HG02623 (cell line): ENCODE results near the gene PPM1J.
A peak's percentile ranks its signal among the peaks of the same experiment; 100 is the strongest.
"Not testable (repeated sequence)": the region's sequence is repeated elsewhere in the genome, so short reads cannot be mapped to it uniquely, and the experiment has no call there.

Experiments
- ATAC-seq: cut with Tn5 transposase; IDR thresholded peaks from one replicate; pipeline ENCODE4 v1.9.1; 2021; ENCODE audit warnings: moderate library complexity; ENCODE audit not compliant: unreplicated experiment

Gene PPM1J, protein sequence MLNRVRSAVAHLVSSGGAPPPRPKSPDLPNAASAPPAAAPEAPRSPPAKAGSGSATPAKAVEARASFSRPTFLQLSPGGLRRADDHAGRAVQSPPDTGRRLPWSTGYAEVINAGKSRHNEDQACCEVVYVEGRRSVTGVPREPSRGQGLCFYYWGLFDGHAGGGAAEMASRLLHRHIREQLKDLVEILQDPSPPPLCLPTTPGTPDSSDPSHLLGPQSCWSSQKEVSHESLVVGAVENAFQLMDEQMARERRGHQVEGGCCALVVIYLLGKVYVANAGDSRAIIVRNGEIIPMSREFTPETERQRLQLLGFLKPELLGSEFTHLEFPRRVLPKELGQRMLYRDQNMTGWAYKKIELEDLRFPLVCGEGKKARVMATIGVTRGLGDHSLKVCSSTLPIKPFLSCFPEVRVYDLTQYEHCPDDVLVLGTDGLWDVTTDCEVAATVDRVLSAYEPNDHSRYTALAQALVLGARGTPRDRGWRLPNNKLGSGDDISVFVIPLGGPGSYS

DNA sequence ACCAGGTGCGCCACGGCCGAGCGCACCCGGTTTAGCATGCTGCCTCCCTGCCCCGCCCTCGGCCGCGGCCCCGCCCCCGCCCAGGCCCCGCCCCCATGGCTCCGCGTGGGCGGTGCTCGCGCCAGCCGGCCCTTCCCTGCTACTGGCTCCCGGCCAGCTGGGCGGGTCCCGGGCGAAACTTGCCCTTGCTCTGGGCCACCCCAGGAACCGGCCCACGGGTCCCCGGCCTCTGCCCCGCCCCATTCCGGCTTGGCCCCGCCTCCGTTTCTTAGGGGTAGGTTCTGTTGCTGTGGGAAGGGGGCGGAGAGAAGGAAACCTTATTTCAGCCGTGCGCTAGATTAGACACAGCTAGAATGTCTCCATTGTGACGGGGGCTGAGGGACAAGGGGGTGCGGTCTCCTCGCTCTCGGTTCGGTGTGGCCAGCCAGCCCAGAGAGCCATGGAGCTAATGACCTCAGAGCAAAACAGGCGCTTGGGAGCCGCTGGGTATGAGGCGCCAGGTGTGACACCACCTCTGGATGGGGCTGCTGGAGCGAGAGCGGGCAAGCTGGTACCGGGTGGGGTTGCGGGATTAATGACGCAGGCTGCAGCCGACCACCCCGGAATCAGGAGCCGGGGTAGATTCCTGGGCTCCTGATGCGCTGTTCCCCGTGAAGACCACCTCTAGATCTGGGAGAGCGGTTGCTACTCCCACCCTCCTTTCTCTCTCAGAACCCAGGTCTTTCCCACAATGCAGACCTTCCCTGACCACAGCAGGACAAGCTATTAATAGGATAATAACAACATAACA lies at the start of gene PPM1J:
TSS of gene PPM1J (minus strand) at position 69 of the 790 bp plus-strand sequence. CDS start at position 38, 31 bp downstream.
- ATAC-seq: peak; percentile 77

DNA sequence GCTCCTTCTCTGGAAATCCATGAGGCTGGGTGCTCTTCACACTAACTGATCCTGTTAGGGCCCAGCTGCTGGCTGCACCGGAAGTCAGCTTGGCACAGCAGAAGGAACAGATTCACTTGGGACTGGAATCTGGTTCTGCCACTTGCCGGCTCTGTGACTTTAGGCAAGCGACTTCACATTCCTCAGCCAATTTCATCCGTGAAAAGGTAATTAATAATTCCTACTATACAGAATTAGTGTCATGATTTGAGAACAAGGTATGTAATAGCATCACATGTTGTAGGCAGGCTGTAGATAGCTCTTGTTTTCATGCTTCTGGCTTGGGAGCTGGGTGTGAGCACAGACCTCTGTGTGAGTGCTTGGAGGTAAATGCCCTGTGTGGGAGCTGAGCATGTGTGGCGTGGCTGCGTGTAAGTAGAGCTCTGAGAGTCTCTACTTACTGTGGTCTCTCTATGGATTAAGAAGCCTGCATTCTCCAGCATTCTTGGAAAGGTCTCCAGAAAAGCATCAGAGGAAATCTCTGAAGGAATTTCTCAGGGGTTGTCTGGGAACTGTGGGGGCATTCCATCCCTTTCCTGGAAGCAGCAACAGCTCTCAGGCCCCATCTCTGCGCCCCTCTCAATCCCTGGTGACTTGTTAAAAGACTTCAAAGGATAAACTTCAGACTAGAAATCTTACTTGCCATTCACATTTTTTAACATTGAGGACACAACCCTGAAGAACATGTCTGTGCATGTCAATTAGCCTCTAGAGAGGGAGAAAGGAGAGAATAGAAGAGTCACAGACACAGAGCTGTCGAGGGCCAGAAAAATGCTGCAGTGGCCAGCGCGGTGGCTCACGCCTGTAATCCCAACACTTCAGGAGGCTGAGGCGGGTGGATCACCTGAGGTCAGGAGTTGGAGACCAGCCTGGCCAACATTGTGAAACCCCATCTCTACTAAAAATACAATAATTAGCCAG lies 47.7 kb upstream of the PPM1J start:
- no peak for ATAC-seq

DNA sequence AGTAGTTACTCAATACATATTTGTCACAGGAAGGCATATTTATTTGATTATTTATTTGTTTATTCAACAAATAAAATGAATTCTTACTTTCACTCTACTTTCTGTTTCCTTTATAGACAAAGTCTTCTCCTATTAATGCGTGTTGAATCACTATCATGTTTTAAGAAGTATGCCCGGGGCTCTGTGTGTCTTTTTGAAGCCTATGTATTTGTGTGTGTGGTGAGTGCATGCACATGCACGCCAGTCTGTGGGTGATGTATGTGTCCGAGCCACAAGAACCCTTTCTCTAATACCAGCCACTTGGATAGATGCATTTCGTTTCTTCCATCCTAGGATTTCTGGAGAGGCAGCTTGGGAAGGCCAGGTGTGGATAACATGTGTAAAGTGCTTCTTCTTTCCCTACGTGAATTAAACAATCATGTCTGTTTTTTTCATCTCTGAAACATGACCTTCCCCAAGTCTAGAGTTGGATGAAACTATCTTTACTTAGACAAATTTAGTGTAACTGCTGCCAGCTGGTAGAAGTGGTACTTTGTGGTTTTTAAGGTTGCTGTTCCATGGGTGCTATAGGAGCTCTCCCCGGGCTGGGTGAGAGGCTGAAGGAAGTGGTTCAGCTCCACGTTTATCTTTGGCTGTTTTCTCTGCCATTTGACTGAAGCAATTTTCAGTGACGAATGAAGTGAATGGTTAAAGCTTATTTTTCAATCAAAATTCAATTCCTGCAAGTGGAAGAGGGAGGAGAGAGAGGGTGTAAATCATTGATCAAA lies 46.8 kb upstream of the PPM1J start:
- ATAC-seq: no peak

DNA sequence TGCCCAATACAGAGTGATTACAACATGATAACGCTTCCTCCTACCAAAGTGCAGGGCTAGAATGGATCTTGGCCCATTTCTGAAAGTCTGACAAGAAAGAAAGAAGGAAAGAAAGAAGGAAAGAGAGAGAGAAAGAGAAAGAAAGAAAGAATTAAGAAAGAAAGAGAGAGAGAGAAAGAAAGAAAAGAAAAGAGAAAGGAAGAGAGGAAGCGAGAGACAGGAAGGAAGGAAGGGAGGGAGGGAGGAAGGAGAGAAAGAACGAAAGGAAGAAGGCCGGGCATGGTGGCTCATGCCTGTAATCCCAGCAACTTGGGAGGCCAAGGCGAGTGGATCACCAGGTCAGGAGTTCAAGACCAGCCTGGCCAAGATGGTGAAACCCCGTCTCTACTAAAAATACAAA lies 44.1 kb upstream of the PPM1J start:
- no peak for ATAC-seq

DNA sequence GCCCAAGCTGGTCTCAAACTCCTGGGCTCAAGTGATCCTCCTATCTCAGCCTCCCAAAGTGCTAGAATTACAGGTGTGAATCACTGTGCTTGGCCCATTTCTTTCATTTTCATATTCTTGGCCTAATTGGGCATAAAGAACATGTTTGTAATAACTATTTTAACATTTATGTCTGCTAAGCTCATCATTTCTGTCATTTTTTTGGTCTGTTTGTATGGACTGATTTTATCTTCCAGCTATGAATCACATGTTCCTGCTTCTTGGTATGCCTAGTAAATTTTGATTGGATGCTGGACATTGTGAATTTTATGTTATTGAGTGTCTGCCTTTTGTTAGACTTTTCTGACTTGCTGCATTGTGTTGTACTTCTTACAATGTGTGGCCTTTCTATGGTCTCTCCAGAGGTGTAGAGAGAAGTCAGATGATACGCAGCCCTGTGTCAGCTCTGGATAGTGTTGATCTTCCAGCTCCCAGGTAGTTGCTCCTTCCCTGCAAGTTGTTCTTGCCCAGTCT lies 39.0 kb upstream of the PPM1J start:
- ATAC-seq: no peak

DNA sequence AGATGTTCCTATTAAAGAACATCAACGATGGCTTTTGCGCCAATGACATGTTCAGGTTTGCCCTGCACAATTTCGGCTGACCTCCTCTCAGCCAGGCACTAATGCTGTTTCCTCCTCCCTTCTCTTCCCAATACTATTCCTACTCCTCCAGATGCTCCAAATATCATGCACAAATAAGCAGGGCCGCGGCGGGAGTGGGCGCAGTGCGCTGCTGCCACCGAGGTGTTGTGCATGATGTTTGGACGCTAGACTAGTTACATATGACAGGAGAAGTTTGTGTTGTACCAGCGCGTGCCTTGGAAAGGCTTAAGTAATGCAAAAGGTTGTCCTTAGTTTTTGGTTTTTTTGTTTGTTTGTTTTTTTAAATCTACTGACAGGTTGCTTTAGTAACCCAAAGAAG lies 33.3 kb upstream of the PPM1J start:
- ATAC-seq: no peak

DNA sequence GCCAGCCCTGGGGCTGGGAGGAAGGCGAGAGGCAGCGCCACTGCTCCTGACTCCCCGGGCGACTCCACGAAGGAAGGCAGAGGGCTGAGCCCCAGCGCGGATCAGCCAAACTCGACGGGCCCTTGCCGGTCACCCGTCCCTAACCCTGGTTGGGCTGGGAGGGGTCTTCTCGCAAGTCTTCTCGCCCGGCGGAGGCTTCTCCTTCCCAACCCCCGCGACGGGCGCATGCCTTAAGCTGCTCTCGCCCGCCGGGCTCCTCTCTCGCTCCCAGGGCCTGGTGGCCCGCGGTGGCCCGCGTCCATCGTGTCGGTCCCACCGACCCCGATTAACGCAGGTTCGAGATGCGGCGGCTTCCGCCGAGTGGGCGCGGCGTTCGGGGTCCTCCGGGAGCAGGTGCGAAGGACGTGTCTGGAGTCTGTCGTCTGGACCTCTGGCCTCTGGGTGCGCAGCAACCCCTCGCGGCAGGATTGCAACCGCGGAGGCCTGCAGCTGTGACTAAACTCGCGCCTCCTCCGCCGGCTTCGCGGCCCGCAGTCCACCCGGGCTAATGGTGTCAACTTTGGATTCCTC lies 29.0 kb upstream of the PPM1J start:
- ATAC-seq: no peak

DNA sequence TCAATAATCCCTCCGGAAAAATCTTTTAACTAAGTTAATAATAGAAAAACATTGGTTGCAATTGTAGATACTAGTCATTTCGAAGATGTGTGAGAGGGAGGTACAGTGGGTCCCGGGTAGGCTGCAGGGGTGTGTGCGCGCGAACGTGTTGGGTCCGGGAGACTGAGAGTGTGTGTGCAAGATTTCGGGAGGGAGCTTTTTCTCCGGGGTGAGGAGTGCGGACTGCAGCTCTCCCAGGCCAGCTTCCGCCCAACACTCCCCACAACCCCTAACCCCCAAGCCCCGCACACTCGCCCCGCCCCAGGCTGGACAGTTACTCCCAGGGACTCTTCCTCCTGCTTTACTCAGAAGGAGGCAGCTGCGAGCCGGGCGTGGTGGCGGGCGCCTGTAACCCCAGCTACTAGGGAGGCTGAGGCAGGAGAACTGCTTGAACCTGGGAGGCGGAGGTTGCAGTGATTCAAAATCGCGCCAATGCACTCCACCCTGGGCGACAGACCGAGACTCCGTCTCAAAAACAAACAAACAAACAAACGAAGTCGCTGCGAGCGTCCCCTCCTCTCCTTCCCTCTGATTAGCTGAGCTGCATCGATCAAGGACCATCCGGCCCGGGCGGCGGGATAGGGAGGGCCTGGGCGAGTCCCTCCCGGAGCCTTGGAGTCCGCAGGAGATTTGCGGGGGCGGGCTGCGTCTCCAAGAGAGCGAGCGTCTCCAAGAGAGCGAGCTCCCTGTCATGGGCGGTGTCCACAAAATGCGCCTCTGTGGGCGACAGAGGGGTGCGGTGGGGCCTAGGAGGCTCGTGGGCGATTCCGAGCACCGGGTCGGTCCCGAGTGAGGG lies 28.3 kb upstream of the PPM1J start:
- no peak for ATAC-seq

DNA sequence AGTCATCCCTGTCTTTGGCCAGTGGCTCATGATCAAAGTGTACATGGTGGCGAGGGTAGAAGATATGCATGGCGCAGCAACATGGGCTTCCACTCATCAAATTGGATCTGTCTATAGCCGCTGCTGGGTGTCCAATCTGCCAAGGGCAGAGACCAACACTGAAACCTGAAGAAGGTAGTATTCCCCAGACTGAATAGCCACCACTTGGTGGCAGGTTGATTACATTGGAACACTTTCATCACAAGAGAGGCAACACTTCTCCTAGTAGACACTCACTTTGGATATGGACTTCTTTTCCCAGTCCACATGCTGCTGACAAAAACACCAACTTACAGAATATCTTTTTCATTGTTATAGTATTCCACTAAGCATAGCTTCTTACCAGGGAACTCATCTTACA lies 22.4 kb upstream of the PPM1J start:
- ATAC-seq: no peak

DNA sequence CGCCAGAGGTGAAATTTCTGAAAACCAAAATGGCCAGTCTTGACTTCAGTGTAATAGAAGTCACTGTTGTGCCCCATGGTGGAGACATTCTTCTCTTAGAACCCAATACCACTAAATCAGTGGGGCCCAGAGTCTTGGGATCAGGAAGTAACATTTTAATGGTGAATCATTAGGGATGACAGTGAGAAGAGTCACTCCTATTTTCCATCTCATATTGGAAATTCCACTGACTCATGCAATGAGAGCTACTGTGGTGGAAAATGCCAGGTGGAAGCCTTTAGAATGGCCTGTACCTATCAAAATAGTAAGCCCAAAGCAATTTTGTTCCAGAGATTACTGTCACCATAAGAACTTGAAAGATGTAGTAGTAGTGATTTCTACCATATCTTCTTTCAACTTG lies 20.6 kb upstream of the PPM1J start:
- no peak for ATAC-seq

DNA sequence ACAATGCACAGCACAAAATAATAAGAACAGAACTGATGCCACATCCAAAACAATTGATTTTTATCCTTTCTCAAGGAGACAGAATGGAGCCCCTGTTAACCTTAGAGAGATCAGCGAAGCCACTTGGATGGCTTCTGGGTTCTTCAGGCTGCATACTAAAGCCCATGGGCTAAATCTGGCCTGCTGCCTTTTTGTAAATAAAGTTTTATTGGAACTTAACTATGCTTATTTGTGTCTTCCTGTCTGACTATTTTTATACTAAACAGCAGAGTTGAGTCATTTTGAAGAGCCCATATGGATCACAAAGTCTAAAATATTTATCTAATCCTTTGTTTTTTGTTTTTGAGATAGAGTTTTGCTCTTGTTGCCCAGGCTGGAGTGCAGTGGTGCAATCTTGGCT lies 16.3 kb upstream of the PPM1J start:
- ATAC-seq: no peak

DNA sequence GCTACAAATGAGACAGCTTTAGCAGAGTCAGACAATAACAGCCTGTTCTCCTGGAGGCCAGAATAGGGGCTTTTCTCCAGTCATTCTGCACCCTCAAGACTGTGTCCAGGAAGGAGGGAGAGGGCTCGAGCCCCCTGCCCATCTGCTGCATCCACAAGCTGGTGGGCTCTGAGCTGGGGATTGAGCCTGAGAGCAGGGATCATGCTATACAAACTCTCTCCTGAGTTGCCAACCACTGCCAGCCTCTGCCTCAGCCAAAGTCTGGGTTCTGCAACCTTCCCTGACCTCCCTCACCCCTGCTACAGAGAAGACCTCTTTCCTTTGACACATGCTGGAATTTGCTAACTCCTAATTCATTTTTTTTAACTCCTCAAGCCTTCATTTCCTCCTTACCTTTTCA lies 14.8 kb upstream of the PPM1J start:
- no peak for ATAC-seq

DNA sequence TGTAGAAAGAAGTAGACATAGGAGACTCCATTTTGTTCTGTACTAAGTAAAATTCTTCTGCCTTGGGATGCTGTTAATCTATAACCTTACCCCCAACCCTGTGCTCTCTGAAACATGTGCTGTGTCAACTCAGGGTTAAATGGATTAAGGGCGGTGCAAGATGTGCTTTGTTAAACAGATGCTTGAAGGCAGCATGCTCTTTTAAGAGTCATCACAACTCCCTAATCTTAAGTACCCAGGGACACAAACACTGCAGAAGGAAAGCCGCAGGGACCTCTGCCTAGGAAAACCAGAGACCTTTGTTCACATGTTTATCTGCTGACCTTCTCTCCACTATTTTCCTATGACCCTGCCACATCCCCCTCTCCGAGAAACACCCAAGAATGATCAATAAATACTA lies 13.9 kb upstream of the PPM1J start:
- not testable (repeated sequence) for ATAC-seq

DNA sequence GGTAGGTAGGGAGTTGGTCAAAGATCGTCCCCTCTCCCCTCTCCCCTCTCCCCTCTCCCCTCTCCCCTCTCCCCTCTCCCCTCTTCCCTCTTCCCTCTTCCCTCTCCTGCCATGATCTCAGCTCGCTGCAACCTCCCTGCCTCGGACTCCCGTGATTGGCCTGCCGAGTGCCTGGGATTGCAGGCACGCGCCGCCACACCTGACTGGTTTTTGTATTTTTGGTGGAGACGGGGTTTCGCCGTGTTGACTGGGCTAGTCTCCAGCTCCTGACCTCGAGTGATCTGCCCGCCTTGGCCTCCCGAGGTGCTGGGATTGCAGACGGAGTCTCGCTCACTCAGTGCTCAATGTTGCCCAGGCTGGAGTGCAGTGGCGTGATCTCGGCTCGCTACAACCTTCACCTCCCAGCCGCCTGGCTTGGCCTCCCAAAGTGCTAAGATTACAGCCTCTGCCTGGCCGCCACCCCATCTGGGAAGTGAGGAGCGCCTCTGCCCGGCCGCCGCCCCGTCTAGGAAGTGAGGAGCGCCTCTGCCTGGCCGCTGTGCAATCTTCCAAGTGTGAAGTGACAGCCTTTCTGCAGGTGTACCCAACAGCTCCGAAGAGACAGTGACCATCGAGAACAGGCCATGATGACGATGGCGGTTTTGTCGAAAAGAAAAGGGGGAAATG lies 13.3 kb upstream of the PPM1J start:
- ATAC-seq: not testable (repeated sequence)

DNA sequence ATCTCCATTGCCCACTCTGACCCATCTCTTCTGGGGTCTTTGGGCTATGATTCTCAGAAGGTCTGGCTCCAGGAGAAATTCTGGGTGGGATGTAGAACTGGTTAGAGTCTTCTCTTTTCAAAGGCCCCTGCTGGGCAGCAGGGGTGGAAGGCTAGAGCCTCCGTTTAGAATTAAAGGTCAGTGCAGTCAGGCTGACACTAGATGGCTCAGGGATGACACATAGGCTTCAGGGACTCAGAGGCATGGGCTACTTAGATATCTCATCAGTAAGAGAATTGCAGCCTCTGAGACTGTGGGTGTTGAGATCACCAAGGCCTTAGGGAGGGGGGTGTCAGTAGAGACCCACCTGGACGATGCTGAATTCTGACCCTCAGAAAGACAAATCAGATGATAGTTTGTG lies 12.6 kb upstream of the PPM1J start:
- no peak for ATAC-seq

DNA sequence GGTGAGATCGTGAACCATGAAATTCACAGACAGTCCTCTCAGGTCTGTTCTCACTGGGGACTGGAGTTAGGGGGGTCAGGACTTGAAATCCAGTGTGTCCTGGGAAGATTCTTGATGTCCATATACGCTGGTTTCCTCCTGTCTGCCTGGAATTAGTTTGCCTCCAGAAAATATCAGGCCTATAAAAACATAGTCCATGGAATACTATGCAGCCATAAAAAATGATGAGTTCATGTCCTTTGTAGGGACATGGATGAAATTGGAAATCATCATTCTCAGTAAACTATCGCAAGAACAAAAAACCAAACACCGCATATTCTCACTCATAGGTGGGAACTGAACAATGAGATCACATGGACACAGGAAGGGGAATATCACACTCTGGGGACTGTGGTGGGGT lies 9.1 kb upstream of the PPM1J start:
- not testable (repeated sequence) for ATAC-seq

DNA sequence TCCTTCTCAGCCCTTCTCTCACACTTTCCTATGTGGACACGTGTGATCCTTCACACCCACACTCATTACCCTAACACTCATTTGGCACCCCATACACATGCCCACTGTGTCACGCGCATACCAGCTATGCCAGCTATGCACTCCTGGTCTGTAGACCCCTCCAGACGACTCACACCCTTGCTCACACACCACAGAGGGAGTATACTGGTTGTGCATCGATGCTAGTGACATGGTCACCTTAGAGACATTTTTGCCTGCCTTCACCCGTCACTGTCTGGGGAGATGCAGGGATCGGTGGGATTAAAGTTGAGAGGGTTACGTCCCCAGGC lies 8.3 kb upstream of the PPM1J start:
- ATAC-seq: no peak
